NCI-H446 (cell line): ENCODE measurements around the gene ZNF274.
"Not testable (repeated sequence)": the region's sequence is repeated elsewhere in the genome, so short reads cannot be mapped to it uniquely, and the experiment has no call there.

Experiments
- DNase-seq, 2 experiments: peaks; one replicate each; lab custom pipeline; 2025; lab: John Stamatoyannopoulos, UW

ZNF274 gene

DNA sequence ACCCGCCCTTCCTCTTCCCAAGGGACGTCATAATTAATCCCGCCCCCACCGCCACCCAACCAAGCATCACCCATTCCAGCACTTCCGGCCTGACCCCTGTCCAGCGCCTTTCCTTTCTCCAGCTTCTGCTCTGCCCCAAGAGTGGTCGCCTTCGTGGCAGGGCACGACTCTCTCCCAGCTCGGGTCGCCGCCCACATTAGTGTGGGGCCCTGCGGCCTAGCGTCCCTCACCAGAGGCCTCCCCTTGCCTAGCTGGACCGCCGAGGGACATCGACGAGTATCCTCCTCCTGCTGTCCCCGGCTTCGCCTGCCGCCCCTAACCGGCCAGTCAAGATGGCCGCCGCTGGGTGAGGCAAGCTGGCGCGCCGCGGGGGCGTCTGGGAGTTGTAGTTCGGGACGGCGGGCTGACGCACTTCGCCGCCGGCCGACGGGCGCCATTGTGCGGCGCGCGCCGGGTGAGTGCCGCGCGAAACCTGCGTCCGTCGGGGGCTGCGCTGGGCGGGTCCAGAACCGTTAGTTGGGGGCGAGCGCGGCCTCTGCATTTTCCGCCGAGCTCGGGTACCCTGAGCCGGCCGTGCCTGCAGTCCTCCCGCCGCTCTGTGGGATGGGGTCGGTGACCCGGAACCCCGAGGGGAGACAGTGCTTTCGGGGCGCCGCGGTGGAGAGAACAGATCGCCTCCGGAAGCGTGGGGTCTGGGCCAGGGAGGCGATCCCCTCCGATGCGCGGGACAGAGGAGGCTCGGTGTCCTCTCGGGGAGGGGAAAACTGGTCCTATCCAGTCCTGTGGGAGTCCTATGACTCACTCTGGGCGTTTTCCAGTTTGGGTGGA lies at the start of gene ZNF274:
Gene ZNF274, plus strand, starts transcription at position 73 of the 828 bp plus-strand sequence. CDS start 905 bp downstream, outside the sequence.
- DNase-seq = peak; percentile 76 to 96

DNA sequence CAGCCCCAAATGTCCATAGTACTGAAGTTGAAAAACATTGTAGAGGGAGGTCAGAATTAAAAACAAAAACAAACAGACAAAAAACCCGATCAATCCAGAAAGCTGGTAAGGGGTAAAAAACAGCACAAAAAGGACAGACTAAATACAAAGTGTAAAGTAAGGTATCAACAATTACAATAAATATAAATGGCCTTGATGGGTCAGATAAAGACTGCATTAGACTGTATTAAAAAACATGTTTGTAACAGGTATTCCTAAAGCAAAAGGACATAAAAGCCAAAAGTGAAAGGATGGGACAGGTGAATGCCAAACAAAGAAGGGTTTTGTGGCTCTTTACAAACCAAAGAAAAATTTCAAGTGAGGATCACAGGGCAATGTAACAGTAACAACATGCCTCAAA lies 48.6 kb upstream of the ZNF274 start:
- DNase-seq = no peak

DNA sequence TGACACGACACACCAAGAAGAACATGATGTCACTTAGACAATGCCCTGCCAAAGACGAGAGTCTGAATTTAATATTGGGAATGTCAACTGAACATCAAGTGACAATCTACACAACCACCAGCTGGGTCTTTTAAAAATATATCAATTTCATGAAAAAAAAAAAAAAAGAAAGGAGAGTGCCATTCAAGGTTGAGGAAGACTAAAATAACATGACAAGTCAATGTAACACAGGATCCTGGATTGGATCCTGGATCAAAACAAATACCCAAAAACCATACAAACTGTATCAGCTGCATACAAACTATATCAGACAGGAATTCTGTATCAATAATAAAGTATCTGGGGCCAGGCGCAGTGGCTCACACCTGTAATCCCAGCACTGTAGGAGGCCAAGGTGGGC lies 37.0 kb upstream of the ZNF274 start:
- DNase-seq = no peak

DNA sequence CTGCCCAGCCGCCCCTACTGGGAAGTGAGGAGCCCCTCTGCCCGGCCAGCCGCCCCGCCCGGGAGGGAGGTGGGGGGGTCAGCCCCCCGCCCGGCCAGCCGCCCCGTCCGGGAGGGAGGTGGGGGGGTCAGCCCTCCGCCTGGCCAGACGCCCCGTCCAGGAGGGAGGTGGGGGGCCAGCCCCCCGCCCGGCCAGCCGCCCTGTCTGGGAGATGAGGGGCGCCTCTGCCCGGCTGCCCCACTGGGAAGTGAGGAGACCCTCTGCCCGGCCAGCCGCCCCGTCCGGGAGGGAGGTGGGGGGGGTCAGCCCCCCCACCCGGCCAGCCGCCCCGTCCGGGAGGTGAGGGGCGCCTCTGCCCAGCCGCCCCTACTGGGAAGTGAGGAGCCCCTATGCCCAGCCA lies 35.4 kb upstream of the ZNF274 start:
- DNase-seq = not testable (repeated sequence)

DNA sequence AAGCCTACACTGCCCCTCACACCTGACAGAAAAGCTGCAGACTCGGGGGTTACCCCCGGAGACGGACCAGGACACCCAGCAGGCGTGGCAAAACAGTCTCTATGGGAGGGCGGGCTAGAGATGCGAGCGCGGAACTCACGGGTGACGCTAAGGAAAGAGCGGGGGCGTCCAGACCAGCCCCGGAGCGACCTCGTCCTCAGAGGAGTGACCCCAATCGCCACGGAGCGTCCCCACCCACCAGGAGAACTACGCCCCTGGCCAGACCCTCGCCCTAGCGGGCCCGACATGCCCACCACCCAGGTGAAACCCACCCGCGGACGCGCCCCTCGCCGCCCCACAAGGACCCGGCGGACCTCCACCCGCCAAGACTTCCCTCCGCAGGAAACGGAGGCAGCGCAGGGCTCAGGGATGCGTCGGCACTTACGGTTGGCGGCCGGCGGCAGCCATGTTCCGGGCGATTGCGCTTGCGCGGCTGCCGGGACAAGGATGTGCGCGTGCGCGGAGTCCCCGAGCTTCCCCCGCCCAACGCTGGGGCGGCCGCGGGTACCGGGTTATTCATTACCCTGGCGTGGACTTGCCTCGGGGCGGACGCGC lies 32.4 kb upstream of the ZNF274 start, which contains the start of gene ZNF329:
Gene ZNF329, minus strand, starts transcription at position 462 of the 594 bp plus-strand sequence. CDS start 21,286 bp downstream, outside the sequence.
- DNase-seq = peak; percentile 52 to 89

DNA sequence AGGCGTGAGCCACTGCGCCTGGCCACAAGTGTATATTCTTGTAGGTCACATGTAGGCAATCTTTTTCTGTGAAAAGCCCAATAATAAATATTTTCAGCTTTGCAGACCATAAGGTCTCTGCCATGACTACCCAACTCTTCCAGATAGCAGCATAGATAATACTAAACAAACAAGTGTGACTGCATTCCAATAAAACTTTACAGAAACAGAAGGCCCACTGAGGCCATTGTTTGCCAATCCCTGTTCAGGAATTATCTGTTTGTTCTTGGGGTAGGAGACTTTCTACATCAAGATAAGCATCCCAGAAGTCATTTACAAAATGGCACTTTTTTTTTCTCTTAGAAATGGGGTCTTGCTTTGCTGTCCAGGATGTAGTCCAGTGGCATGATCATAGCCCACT lies 29.5 kb upstream of the ZNF274 start:
- DNase-seq = no peak

DNA sequence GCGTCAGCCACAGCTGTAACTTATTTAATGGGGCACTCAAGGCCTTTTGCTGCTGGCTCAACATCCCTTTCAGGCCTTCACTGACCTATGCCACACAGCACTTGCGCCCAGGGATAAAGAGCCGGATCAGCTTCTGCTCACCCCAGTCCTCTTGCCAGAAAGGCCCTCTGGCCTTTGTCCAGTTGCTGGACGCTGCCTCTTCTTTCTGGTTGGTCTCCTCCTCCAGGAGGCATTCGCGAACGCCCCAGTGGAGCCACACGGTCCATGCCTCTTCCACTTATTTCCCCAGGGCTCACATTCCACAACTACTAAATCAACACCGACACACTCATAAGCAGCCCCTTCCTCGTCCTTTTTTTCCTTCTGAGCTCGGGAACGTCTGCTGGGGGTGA lies 28.6 kb upstream of the ZNF274 start:
- DNase-seq = no peak

DNA sequence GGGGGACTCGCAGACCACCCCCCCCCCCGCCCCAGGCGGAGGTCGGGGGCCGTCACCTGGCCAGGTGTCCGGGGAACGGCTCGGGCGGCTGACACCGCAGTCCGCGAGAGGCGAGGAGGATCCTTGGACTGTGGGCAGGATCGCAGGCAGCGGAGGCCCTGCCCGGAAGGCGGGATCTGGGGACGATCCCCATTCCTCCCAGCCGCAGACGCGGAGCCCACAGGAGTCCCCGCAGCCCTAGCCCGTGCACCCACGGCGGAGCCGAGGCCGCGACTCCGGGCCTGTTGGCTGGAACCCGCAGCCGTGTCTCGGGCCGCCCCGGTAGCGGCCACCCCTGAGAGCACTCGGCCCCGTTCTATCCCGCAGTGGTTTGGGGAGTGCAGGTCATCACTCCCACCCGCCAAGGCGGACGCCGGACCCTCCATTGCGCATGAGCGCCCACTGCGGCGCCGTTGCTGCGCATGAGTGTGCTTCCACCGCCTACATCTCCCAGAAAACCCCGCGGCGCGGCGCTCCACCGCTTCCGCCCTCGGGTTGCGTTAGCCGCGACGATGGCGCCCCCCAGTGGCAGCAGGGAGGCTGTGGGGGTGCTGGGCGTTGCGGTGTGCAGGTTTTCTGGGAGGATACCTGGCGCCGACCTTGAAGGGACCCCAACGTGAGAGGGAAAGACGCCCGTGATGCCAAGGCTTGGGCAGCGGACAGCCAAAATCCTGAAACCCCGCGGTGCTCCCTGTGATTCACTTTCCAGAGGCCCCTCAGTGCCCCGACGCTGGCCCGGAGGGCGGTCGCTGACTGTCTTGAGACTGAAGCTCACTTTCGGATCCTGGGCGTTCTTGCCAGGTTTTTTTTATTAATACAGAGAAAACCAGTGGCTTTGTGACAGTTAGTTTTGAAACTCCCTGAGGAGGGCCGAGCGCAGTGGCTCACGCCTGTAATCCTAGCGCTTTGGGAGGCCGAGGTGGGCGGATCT lies 27.9 kb upstream of the ZNF274 start:
- peak in 1 of 2 experiments; percentile 67 for DNase-seq

DNA sequence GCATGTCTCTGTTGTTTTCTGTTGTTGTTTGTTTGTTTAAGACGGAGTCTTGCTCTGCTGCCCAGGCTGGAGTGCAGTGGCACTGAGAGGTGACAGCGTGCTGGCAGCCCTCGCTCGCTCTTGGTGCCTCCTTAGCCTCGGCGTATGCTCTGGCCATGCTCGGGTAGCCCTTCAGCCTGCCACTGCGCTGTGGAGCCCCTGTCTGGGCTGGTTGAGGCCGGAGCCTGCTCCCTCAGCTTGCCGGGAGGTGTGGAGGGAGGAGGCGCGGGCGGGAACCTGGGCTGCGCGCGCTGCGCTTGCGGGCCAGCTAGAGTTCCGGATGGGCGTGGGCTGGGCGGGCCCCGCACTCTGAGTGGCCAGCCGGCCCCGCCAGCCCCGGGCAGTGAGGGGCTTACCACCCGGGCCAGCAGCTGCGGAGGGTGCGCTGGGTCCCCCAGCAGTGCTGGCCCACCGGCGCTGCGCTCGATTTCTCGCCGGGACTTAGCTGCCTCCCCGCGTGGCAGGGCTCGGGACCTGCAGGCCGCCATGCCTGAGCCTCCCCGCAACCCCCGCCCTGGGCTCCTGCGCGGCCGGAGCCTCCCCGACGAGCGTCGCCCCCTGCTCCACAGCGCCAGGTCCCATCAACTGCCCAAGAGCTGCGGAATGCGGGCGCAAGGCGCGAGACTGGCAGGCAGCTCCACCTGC lies 25.7 kb upstream of the ZNF274 start:
- DNase-seq = no peak

DNA sequence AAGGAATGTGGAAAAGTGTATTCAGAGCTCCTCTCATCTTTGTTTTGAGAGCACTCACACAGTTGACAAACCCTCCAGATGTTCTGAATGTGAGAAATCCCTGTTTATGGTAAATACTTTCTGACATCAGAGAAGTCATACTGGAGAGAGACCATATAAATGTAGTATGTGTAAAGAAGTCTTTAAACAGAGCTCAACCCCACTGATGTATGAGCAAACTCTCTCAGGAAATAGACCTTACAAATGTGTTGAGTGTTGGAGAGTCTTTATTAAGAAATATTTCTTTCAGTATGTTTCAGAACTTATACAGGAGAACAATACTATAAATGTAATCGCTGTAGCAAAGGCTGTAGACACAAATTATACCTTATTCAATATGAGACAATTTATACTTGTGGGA lies 16.6 kb upstream of the ZNF274 start:
- no peak for DNase-seq

DNA sequence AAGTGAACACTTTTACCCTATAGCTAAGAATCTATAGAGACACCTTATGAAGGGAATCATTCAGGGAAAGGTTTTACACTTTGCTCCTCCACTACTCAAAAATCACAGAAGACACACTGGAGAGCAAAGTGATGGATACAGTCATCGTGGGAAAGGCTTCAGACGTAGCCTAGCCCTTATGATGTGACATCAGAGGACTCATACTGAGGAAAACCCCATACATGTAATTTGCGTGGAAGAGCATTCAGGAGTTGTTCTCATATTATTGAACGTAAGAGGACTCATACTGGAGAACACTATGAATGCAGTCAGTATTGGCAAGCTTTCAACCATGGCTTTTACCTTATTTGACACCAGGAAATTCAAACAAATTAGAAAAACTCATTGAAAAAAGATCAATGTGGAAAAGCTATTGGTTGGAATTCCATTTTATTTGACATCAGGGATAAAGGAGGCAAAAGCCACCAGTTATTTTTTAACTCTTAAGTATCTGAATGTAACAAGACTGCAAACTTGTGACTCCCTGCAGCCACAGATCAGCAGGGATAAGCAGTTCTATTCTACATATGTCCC lies 16.1 kb upstream of the ZNF274 start:
- no peak for DNase-seq

DNA sequence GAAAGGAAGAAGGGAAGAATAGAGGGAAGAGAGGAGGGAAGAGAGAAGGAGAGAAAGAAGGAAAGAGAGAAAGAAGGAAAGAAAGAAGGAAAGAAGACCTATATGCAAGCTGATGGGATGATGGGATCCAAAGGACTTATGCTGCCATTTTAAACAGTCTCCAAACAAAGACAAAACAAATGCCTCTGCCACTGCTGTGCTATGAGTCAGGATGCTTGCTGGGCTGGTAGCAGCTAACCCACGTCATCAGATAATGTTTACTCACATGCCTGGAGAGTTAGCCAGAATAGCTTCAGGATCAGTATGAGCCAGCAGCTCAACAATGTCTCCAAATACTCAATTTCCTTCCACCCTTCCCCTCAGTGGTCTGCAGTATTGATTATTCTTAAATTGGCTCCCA lies 12.0 kb upstream of the ZNF274 start:
- no peak for DNase-seq

DNA sequence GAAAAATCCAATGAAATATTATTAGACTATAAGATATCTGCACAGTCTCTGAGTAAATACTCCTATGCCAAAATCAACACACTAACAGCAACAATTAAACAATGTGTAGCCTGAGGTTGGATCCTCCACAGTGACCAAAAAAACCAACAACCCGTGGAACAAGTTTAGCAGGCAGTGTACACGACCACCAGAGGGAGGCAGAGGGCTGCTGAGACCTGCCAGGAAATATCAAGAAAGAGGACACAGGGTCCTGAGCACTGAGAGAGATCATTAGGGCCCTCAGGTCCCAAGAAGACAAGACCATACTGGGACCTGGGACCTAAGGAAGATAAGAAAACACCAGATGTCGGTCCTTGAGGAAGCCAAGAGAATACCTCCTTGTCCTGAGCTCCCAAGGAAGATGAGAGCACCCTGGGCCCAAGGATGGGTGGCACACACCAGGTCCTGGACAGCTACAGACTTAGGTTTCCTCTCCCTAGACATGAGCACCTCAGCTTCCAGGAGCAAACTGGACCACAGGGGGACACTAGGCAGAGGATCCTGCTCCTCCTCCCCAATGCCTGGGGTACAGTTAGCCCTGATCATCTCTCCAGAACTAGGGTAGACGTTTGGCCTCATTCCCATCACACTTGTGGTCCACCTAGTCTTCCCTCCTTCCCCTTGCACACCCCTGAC lies 822 bp upstream of the ZNF274 start:
- peak; percentile 20 to 56 for DNase-seq

DNA sequence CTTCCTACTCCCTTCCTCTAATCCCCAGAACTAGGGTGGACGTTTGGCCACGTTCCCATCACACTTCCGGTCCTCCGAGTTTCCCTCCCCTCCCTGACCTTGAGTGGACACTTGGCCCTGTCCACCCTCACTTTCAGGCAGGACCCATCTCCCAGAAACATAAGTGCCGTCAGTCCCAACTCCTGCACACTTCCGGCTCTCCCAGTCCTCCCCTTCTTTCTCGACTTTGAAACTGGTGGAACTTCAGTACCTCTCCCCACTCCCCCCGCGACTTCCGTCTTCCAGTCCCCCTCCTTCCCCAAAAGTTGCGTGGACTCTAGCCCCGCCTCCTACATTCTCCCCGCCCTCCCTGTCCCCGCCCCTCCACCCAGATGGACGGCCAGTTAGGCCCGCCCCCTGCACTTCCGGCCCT lies 278 bp upstream of the ZNF274 start:
- peak in 1 of 2 experiments; percentile 88 for DNase-seq

DNA sequence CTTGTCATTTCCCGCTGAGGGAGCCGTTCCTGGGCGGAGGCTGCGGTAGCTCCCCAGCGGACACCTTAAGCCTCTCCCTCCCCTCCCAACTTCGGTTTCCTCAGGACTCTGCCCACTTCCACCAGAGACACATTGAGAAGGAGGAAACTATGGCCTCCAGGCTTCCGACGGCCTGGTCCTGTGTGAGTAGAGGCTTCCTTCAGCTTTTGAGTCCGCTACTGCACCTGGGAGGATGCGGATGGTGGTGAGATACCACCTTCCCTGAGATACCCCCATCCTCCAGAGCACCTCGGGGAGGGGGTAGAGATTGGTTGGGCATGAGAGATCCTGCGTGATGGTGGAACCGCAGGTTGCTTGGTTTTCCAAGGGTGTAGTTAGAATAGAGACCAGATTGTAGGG lies 955 bp downstream of the ZNF274 start:
- no peak for DNase-seq

DNA sequence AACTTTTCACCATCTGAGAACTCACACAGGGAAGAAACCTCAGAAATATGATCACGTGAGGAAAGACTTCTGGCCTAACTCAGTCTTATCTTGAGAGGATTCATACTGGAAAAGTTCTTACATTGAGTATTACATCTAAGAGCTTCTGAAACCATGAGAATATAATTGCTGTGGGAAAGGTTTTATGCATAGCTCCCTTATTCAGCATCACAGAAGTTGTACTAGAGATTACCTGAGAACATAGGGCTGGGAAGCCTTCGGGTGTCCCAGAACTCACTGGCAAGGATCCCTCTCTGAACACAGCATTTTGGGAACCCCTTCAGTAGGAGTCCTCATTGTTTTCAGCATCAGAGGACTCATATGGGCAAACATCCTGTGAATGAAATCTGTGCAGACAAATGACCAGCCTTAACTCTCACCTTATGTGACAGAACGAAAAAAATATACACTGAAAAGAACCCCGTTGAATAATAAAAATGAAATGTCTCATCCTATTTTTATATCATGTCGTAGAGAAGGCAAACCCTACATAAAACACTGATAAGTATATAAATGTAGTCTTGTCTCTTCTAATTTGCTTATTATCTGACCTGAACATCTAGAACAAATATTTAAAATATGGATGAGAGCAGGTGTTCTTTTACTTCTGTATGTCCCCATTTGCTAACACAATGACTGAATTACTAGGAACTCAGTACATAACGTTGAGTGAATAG lies 14.2 kb downstream of the ZNF274 start:
- no peak for DNase-seq

DNA sequence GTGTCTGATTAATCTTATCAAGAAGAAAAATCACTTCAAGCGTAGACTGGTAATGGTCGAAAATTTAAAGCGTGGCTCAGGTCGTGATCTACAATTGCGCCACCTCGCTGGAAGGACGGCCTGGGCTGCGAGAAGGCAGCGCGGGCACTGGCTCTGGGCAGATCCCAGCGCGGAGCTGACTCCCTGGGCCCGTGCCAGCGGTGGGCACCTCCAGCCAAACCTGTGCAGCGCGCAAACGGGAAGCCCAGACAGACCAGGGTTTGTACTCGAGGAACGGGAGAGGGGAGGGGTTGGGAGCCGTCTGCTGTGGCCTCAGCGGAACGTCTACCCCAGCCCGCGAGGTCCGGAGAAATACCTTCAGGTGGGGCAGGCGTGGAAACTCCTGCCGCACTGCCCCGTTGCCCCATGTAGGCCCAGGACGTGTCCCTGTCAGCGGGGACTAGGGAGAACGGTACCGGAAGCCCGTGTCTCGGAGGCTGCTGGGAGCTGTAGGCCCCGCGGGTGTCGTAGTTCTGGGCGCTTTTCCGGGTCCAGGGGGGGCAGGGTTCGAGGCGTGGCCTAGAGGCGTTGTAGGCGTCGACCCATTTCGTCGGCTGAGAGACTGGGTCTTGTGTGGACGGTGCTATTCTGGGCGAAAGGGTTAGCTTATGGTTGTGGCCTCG lies 21.1 kb downstream of the ZNF274 start:
- no peak for DNase-seq

DNA sequence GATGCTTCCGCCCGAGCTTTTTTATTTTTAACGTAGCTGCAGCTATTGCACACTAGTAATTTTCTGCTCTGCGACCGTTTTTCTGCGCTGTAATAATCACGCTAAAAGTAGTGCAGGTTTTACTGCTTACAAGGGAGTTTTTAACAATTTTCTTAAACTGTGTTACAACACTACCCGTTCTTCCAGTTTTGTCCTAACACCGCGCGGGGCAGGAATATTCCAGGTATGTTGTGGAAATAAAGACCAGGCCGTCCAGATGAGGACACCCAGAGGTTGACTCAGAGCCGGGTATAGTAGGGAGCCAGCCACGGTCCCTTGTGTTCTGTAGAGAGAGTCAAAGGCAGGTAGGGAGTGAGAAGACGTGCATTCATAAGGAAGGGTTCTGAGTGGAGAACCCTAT lies 21.7 kb downstream of the ZNF274 start:
- no peak for DNase-seq

DNA sequence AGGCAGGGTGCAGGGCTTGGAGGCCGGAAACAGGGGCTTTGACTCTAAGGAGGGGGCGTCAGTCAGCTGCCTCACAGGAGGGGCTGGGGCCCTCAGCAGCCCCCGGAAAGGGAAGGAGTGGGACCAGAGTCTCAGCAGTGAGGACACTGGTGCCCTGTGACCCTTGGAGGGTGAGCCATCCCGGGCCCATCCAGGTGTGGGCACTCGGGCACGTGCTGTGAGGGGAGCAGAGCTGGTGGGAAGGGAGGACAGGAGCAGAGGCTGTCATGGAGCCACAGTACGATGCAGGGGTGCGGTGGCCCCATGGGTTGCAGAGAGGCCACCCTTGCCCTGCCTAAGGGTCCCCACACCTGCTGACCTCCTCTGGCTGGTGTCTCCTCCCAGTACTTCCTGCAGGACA lies 26.7 kb downstream of the ZNF274 start:
- DNase-seq = no peak
